ENCODE measurements around the gene AIF1L. TPM values are rescaled to one million over a fixed set of nuclear protein-coding genes. Genes with fewer than 3 reads are reported as not detected.

The AIF1L gene
- total and polyA plus RNA-seq, 2 donors (not counting 1 experiment from before 2014, with no cell fraction given) = not detected

DNA sequence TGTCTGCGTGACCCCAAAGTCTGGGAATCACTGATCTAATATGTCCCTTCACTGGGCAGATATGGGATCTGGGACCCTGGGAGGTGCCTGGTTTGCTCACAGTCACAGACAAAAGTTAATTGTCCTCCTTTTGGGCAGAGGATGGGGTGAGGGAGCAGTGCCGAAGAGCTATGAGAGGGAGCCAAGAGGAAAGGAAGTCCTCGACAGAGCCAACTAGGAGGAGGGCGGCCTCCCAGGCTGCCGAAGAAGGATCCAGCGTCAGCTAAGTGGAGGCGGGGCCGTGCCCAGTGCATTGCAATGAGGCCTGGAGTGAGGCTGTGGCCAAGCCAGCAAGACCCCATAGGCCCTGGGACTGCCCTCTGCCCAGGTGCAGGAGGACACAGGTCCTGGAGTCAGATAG is 11.4 kb downstream of the AIF1L start:
- H3K9ac ChIP-seq (ENCODE audit: low read length) = no peak overlapping the region
- no peaks in the 10 kb centered on the region for H3K9me3 Mint-ChIP-seq (ENCODE audit: insufficient read depth)
- DNase-seq (no peak), ATAC-seq (ENCODE audit: low read depth) (no peak)
- no peak overlapping the region for H3K27ac ChIP-seq (ENCODE audit: low read length in 2 of 2)
- no peak overlapping the region for H3K4me3 Mint-ChIP-seq
- H3K27ac Mint-ChIP-seq = no peak overlapping the region
- H4K20me1 ChIP-seq (ENCODE audit: control insufficient read depth, insufficient read depth, low read length, poor library complexity, severe bottlenecking) = no peaks in the 10 kb centered on the region
- ChIA-PET CTCF (interaction anchor here (0.7 kb wide), 1 partner anchor 873 kb away, joined by 3 read pairs; no protein-coding TSS in a partner anchor), POLR2A (no interaction called here)
- H3K27me3 Mint-ChIP-seq = peaks cover 6% of the 10 kb centered on the region
- H3K9me3 ChIP-seq (ENCODE audit: control extremely low read depth in 1 of 3, control insufficient read depth in 2 of 3, insufficient read depth in 1 of 3, low read length in 2 of 3) = no peaks in the 10 kb centered on the region
- no peak overlapping the region for H3K4me2 ChIP-seq (replicated peaks; ENCODE audit: low read depth, low read length, poor library complexity, severe bottlenecking)
- no peaks in the 10 kb centered on the region for H3K79me2 ChIP-seq (ENCODE audit: control insufficient read depth, insufficient read depth, low read length)
- H3K27me3 ChIP-seq (replicated peaks in 1 of 4; ENCODE audit: control extremely low read depth in 1 of 4, control insufficient read depth in 3 of 4, insufficient read depth in 4 of 4, low read length in 3 of 4) = no peaks in the 10 kb centered on the region
- H3K4me1 Mint-ChIP-seq = no peaks in the 10 kb centered on the region
- 81% methylated on average over 8 of the region's 8 CpGs for WGBS (ENCODE audit: insufficient coverage)
- H2AFZ ChIP-seq (ENCODE audit: insufficient read depth, low read depth, low read length, poor library complexity, severe bottlenecking) = no peak overlapping the region
- TF ChIP-seq EZH2 (IDR thresholded peaks at IDR 0.05; ENCODE audit: borderline replicate concordance, insufficient read depth, low read depth, low read length, poor library complexity, severe bottlenecking) = no peak
- TF ChIP-seq CTCF (IDR thresholded peaks at IDR 0.05) = no peak
- intact Hi-C loops (cut with micrococcal nuclease) = no loop called here
- no peaks in the 10 kb centered on the region for H3K36me3 ChIP-seq (replicated peaks in 1 of 2; ENCODE audit: control extremely low read depth in 1 of 2, control insufficient read depth in 1 of 2, extremely low read depth in 1 of 2, insufficient read depth in 2 of 2, low read length in 1 of 2)
- no peaks in the 10 kb centered on the region for H3K4me1 ChIP-seq (ENCODE audit: control insufficient read depth in 2 of 2, insufficient read depth in 2 of 2, low read length in 2 of 2)
- no peak overlapping the region for H3K4me3 ChIP-seq (ENCODE audit: control extremely low read depth in 1 of 5, extremely low read depth in 1 of 5, insufficient read depth in 1 of 5, low read depth in 2 of 5, low read length in 4 of 5)

DNA sequence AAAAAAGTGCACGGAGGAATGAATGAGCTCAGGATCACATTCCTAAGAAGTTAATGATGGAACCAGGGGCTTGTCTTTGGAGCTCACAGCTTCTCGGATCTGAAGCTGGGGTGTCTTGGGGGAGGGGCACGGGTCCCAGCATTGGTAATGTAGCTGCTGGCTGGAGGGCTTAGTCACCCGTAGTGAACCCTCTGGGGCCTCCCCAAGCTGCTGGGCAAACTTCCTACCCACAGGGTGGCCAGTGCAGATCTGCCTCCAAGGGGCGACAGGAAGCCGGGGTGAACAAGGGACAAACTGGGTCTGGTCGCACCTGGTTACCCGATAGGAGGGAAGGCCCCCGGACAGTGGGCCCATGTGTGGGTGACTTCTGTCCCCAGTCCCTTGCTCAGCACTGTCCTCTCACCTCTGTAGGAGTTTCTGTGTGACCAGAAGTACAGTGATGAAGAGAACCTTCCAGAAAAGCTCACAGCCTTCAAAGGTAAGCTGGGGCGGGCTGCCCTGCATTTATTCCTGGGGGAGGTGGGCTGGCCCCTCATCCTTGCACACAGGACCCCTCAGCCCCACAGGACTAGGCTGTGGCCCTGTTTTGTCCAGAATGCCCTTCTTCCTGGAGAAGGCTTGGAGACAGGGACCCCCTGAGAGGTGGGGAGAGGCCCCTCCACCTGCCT is 15.0 kb downstream of the AIF1L start:
- H3K27me3 Mint-ChIP-seq = peaks cover 6% of the 10 kb centered on the region
- H4K20me1 ChIP-seq (ENCODE audit: control insufficient read depth, insufficient read depth, low read length, poor library complexity, severe bottlenecking) = no peaks in the 10 kb centered on the region
- no peak overlapping the region for H3K27ac ChIP-seq (ENCODE audit: low read length in 2 of 2)
- ChIA-PET POLR2A (no interaction called here), CTCF (interaction anchor here (0.7 to 1.3 kb wide), 2 partner anchors 11 to 95 kb away, joined by 3 read pairs; no protein-coding TSS in a partner anchor)
- no peaks in the 10 kb centered on the region for H3K4me1 Mint-ChIP-seq
- no peak overlapping the region for H3K9ac ChIP-seq (ENCODE audit: low read length)
- no peaks in the 10 kb centered on the region for H3K79me2 ChIP-seq (ENCODE audit: control insufficient read depth, insufficient read depth, low read length)
- intact Hi-C loops (cut with micrococcal nuclease) = no loop called here
- no peak overlapping the region for H3K4me3 Mint-ChIP-seq
- DNase-seq (no peak), ATAC-seq (ENCODE audit: low read depth) (no peak)
- H3K9me3 ChIP-seq (ENCODE audit: control extremely low read depth in 1 of 3, control insufficient read depth in 2 of 3, insufficient read depth in 1 of 3, low read length in 2 of 3) = no peaks in the 10 kb centered on the region
- TF ChIP-seq EZH2 (IDR thresholded peaks at IDR 0.05; ENCODE audit: borderline replicate concordance, insufficient read depth, low read depth, low read length, poor library complexity, severe bottlenecking) = no peak
- no peak for TF ChIP-seq CTCF (IDR thresholded peaks at IDR 0.05)
- no peaks in the 10 kb centered on the region for H3K9me3 Mint-ChIP-seq (ENCODE audit: insufficient read depth)
- WGBS (ENCODE audit: insufficient coverage) = 71% methylated on average over 7 of the region's 10 CpGs
- H3K4me2 ChIP-seq (replicated peaks; ENCODE audit: low read depth, low read length, poor library complexity, severe bottlenecking) = no peak overlapping the region
- no peak overlapping the region for H2AFZ ChIP-seq (ENCODE audit: insufficient read depth, low read depth, low read length, poor library complexity, severe bottlenecking)
- no peak overlapping the region for H3K4me3 ChIP-seq (ENCODE audit: control extremely low read depth in 1 of 5, extremely low read depth in 1 of 5, insufficient read depth in 1 of 5, low read depth in 2 of 5, low read length in 4 of 5)
- no peak overlapping the region for H3K27ac Mint-ChIP-seq
- H3K36me3 ChIP-seq (replicated peaks in 1 of 2; ENCODE audit: control extremely low read depth in 1 of 2, control insufficient read depth in 1 of 2, extremely low read depth in 1 of 2, insufficient read depth in 2 of 2, low read length in 1 of 2) = no peaks in the 10 kb centered on the region
- no peaks in the 10 kb centered on the region for H3K27me3 ChIP-seq (replicated peaks in 1 of 4; ENCODE audit: control extremely low read depth in 1 of 4, control insufficient read depth in 3 of 4, insufficient read depth in 4 of 4, low read length in 3 of 4)
- H3K4me1 ChIP-seq (ENCODE audit: control insufficient read depth in 2 of 2, insufficient read depth in 2 of 2, low read length in 2 of 2) = no peaks in the 10 kb centered on the region
